ENCODE data around the gene MAP3K2. TPM values are rescaled to one million over a fixed set of nuclear protein-coding genes. Genes with fewer than 3 reads are reported as not detected.
A peak's percentile ranks its signal among the peaks of the same experiment; 100 is the strongest.

The MAP3K2 gene
- total and polyA plus RNA-seq, 4 experiments from 2014 or later: 42.5 to 87.2 (median 74.5) TPM

DNA sequence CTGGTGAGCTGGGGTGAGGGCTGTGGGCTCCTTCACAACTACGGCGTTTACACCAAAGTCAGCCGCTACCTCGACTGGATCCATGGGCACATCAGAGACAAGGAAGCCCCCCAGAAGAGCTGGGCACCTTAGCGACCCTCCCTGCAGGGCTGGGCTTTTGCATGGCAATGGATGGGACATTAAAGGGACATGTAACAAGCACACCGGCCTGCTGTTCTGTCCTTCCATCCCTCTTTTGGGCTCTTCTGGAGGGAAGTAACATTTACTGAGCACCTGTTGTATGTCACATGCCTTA lies 41.0 kb upstream of the MAP3K2 start:
- CTCF ChIA-PET (ENCODE audit: partially characterized antibody): no interaction called here
- Mint-ChIP-seq H3K27ac (no peak overlapping the region), H3K4me3 (no peak overlapping the region), H3K4me1 (peaks cover 2 to 7% (median 3%) of the 10 kb centered on the region in 4 donors), H3K27me3 (peaks cover 7 to 15% of the 10 kb centered on the region in 2 donors), H3K9me3 (no peaks in the 10 kb centered on the region), H3K36me3 (no peaks in the 10 kb centered on the region)
- Histone ChIP-seq H3K4me3 (ENCODE audit: low read length in 2 of 2) (no peak overlapping the region), H3K4me1 (ENCODE audit: insufficient read depth, low read length) (peaks cover under 1% of the 10 kb centered on the region), H3K27ac (ENCODE audit: low read depth, low read length) (no peak overlapping the region), H3K27me3 (ENCODE audit: insufficient read depth, low read length) (no peaks in the 10 kb centered on the region), H3K9me3 (ENCODE audit: control insufficient read depth in 1 of 2, low read length in 2 of 2) (no peaks in the 10 kb centered on the region), H3K36me3 (ENCODE audit: insufficient read depth, low read length) (no peaks in the 10 kb centered on the region)
- intact Hi-C loops (cut with micrococcal nuclease): no loop called here
- POLR2A ChIA-PET (ENCODE audit: partially characterized antibody): no interaction called here
- no peak for DNase-seq

DNA sequence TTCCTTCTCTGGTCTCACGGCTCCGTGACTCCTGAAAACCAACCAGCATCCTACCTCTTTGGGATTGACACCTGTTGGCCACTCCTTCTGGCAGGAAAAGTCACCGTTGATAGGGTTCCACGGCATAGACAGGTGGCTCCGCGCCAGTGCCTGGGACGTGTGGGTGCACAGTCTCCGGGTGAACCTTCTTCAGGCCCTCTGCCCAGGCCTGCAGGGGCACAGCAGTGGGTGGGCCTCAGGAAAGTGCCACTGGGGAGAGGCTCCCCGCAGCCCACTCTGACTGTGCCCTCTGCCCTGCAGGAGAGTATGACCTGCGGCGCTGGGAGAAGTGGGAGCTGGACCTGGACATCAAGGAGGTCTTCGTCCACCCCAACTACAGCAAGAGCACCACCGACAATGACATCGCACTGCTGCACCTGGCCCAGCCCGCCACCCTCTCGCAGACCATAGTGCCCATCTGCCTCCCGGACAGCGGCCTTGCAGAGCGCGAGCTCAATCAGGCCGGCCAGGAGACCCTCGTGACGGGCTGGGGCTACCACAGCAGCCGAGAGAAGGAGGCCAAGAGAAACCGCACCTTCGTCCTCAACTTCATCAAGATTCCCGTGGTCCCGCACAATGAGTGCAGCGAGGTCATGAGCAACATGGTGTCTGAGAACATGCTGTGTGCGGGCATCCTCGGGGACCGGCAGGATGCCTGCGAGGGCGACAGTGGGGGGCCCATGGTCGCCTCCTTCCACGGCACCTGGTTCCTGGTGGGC lies 40.5 kb upstream of the MAP3K2 start:
- H3K9me3 ChIP-seq (ENCODE audit: control insufficient read depth in 1 of 2, low read length in 2 of 2): no peaks in the 10 kb centered on the region
- POLR2A ChIA-PET (ENCODE audit: partially characterized antibody): no interaction called here
- peaks cover 3 to 11% (median 7%) of the 10 kb centered on the region in 4 donors for H3K4me1 Mint-ChIP-seq
- no peaks in the 10 kb centered on the region for H3K27me3 ChIP-seq (ENCODE audit: insufficient read depth, low read length)
- no peak overlapping the region for H3K27ac ChIP-seq (ENCODE audit: low read depth, low read length)
- peaks cover 9 to 18% of the 10 kb centered on the region in 2 donors for H3K27me3 Mint-ChIP-seq
- H3K27ac Mint-ChIP-seq: no peak overlapping the region
- peaks cover 6% of the 10 kb centered on the region for H3K4me1 ChIP-seq (ENCODE audit: insufficient read depth, low read length)
- H3K9me3 Mint-ChIP-seq: no peaks in the 10 kb centered on the region
- CTCF ChIA-PET (ENCODE audit: partially characterized antibody): interaction anchor here (0.9 kb wide), 1 partner anchor 8 kb away, joined by 3 read pairs; no protein-coding TSS in a partner anchor
- H3K36me3 Mint-ChIP-seq: no peaks in the 10 kb centered on the region
- no peaks in the 10 kb centered on the region for H3K36me3 ChIP-seq (ENCODE audit: insufficient read depth, low read length)
- intact Hi-C loops (cut with micrococcal nuclease): no loop called here
- H3K4me3 ChIP-seq (ENCODE audit: low read length in 2 of 2): no peak overlapping the region
- no peak overlapping the region for H3K4me3 Mint-ChIP-seq
- DNase-seq: no peak

DNA sequence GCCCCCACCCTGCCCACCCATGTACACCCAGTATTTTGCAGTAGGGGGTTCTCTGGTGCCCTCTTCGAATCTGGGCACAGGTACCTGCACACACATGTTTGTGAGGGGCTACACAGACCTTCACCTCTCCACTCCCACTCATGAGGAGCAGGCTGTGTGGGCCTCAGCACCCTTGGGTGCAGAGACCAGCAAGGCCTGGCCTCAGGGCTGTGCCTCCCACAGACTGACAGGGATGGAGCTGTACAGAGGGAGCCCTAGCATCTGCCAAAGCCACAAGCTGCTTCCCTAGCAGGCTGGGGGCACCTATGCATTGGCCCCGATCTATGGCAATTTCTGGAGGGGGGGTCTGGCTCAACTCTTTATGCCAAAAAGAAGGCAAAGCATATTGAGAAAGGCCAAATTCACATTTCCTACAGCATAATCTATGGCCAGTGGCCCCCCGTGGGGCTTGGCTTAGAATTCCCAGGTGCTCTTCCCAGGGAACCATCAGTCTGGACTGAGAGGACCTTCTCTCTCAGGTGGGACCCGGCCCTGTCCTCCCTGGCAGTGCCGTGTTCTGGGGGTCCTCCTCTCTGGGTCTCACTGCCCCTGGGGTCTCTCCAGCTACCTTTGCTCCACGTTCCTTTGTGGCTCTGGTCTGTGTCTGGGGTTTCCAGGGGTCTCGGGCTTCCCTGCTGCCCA lies 39.7 kb upstream of the MAP3K2 start:
- no peaks in the 10 kb centered on the region for H3K9me3 Mint-ChIP-seq
- Histone ChIP-seq H3K27ac (ENCODE audit: low read depth, low read length) (no peak overlapping the region), H3K9me3 (ENCODE audit: control insufficient read depth in 1 of 2, low read length in 2 of 2) (no peaks in the 10 kb centered on the region), H3K4me3 (ENCODE audit: low read length in 2 of 2) (no peak overlapping the region), H3K27me3 (ENCODE audit: insufficient read depth, low read length) (no peaks in the 10 kb centered on the region), H3K4me1 (ENCODE audit: insufficient read depth, low read length) (peaks cover 8% of the 10 kb centered on the region), H3K36me3 (ENCODE audit: insufficient read depth, low read length) (no peaks in the 10 kb centered on the region)
- intact Hi-C loops (cut with micrococcal nuclease): no loop called here
- CTCF ChIA-PET (ENCODE audit: partially characterized antibody): interaction anchor here (0.9 kb wide), 1 partner anchor 8 kb away, joined by 3 read pairs; no protein-coding TSS in a partner anchor
- H3K4me1 Mint-ChIP-seq: peaks cover 4 to 15% (median 8%) of the 10 kb centered on the region in 4 donors
- H3K4me3 Mint-ChIP-seq: no peak overlapping the region
- POLR2A ChIA-PET (ENCODE audit: partially characterized antibody): no interaction called here
- no peak for DNase-seq
- H3K36me3 Mint-ChIP-seq: no peaks in the 10 kb centered on the region
- no peak overlapping the region for H3K27ac Mint-ChIP-seq
- peaks cover 11 to 21% of the 10 kb centered on the region in 2 donors for H3K27me3 Mint-ChIP-seq

DNA sequence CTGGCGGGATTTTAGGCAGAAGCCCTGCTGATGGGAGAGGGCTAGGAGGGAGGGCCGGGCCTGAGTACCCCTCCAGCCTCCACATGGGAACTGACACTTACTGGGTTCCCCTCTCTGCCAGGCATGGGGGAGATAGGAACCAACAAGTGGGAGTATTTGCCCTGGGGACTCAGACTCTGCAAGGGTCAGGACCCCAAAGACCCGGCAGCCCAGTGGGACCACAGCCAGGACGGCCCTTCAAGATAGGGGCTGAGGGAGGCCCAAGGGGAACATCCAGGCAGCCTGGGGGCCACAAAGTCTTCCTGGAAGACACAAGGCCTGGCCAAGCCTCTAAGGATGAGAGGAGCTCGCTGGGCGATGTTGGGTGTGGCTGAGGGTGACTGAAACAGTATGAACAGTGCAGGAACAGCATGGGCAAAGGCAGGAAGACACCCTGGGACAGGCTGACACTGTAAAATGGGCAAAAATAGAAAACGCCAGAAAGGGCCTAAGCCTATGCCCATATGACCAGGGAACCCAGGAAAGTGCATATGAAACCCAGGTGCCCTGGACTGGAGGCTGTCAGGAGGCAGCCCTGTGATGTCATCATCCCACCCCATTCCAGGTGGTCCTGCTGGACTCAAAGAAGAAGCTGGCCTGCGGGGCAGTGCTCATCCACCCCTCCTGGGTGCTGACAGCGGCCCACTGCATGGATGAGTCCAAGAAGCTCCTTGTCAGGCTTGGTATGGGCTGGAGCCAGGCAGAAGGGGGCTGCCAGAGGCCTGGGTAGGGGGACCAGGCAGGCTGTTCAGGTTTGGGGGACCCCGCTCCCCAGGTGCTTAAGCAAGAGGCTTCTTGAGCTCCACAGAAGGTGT lies 39.0 kb upstream of the MAP3K2 start:
- no peak overlapping the region for H3K27ac ChIP-seq (ENCODE audit: low read depth, low read length)
- CTCF ChIA-PET (ENCODE audit: partially characterized antibody): interaction anchor here (0.5 to 0.9 kb wide), 2 partner anchors 9 to 43 kb away, joined by 3 to 4 read pairs; no protein-coding TSS in a partner anchor

DNA sequence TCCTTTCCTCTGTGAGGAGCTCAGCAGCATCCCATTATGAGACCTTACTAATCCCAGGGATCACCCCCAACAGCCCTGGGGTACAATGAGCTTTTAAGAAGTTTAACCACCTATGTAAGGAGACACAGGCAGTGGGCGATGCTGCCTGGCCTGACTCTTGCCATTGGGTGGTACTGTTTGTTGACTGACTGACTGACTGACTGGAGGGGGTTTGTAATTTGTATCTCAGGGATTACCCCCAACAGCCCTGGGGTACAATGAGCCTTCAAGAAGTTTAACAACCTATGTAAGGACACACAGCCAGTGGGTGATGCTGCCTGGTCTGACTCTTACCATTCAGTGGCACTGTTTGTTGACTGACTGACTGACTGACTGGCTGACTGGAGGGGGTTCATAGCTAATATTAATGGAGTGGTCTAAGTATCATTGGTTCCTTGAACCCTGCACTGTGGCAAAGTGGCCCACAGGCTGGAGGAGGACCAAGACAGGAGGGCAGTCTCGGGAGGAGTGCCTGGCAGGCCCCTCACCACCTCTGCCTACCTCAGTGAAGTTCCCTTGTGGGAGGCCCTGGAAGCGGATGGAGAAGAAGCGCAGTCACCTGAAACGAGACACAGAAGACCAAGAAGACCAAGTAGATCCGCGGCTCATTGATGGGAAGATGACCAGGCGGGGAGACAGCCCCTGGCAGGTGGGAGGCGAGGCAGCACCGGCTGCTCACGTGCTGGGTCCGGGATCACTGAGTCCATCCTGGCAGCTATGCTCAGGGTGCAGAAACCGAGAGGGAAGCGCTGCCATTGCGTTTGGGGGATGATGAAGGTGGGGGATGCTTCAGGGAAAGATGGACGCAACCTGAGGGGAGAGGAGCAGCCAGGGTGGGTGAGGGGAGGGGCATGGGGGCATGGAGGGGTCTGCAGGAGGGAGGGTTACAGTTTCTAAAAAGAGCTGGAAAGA lies 38.0 kb upstream of the MAP3K2 start:
- Histone ChIP-seq H3K4me3 (ENCODE audit: low read length in 2 of 2) (no peak overlapping the region), H3K27me3 (ENCODE audit: insufficient read depth, low read length) (no peaks in the 10 kb centered on the region), H3K9me3 (ENCODE audit: control insufficient read depth in 1 of 2, low read length in 2 of 2) (no peaks in the 10 kb centered on the region), H3K36me3 (ENCODE audit: insufficient read depth, low read length) (no peaks in the 10 kb centered on the region), H3K4me1 (ENCODE audit: insufficient read depth, low read length) (peaks cover 8% of the 10 kb centered on the region), H3K27ac (ENCODE audit: low read depth, low read length) (no peak overlapping the region)
- peak overlapping the region in 2 of 8 donors; percentile 25 to 27 for H3K4me3 Mint-ChIP-seq
- intact Hi-C loops (cut with micrococcal nuclease): no loop called here
- H3K27ac Mint-ChIP-seq: no peak overlapping the region
- ChIA-PET CTCF (ENCODE audit: partially characterized antibody) (interaction anchor here (0.5 to 1.5 kb wide), 2 partner anchors 10 to 42 kb away, joined by 4 to 5 read pairs; no protein-coding TSS in a partner anchor), POLR2A (ENCODE audit: partially characterized antibody) (interaction anchor here (0.6 to 2.1 kb wide), 2 partner anchors 11 to 132 kb away, joined by 3 to 6 read pairs; partner anchors contain the start of gene ERCC3)
- H3K4me1 Mint-ChIP-seq: peaks cover 4 to 15% (median 8%) of the 10 kb centered on the region in 4 donors
- H3K9me3 Mint-ChIP-seq: no peaks in the 10 kb centered on the region
- DNase-seq: no peak
- no peaks in the 10 kb centered on the region for H3K36me3 Mint-ChIP-seq
- peaks cover 12 to 27% of the 10 kb centered on the region in 2 donors for H3K27me3 Mint-ChIP-seq

More for the DNA sequence above, 39.0 kb upstream of the MAP3K2 start:
- Histone ChIP-seq H3K27me3 (ENCODE audit: insufficient read depth, low read length) (no peaks in the 10 kb centered on the region), H3K4me1 (ENCODE audit: insufficient read depth, low read length) (peaks cover 8% of the 10 kb centered on the region), H3K36me3 (ENCODE audit: insufficient read depth, low read length) (no peaks in the 10 kb centered on the region), H3K9me3 (ENCODE audit: control insufficient read depth in 1 of 2, low read length in 2 of 2) (no peaks in the 10 kb centered on the region), H3K4me3 (ENCODE audit: low read length in 2 of 2) (no peak overlapping the region)
- Mint-ChIP-seq H3K36me3 (no peaks in the 10 kb centered on the region), H3K27me3 (peaks cover 12 to 26% of the 10 kb centered on the region in 2 donors), H3K9me3 (no peaks in the 10 kb centered on the region), H3K4me3 (no peak overlapping the region), H3K27ac (peak overlapping the region in 1 of 7 donors; percentile 66), H3K4me1 (peaks cover 4 to 15% (median 8%) of the 10 kb centered on the region in 4 donors)
- DNase-seq: no peak
- intact Hi-C loops (cut with micrococcal nuclease): no loop called here
- POLR2A ChIA-PET (ENCODE audit: partially characterized antibody): no interaction called here

DNA sequence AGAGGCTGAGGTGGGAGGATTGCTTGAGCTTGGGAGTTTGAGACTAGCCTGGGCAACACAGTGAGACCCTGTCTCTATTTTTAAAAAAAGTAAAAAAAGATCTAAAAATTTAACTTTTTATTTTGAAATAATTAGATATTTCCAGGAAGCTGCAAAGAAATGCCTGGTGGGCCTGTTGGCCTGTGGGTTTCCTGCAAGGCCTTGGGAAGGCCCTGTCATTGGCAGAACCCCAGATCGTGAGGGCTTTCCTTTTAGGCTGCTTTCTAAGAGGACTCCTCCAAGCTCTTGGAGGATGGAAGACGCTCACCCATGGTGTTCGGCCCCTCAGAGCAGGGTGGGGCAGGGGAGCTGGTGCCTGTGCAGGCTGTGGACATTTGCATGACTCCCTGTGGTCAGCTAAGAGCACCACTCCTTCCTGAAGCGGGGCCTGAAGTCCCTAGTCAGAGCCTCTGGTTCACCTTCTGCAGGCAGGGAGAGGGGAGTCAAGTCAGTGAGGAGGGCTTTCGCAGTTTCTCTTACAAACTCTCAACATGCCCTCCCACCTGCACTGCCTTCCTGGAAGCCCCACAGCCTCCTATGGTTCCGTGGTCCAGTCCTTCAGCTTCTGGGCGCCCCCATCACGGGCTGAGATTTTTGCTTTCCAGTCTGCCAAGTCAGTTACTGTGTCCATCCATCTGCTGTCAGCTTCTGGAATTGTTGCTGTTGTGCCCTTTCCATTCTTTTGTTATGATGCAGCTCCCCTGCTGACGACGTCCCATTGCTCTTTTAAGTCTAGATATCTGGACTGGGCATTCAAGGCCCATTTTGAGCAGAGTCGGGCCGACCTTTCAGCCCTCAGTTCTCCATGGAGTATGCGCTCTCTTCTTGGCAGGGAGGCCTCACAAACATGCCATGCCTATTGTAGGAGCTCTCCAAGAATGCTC lies 37.1 kb upstream of the MAP3K2 start:
- CTCF ChIA-PET (ENCODE audit: partially characterized antibody): interaction anchor here (1.5 kb wide), 1 partner anchor 9 kb away, joined by 5 read pairs; no protein-coding TSS in a partner anchor
- H3K27ac Mint-ChIP-seq: peak overlapping the region in 1 of 7 donors; percentile 49
- intact Hi-C loops (cut with micrococcal nuclease): no loop called here

More for the DNA sequence above, 37.1 kb upstream of the MAP3K2 start:
- H3K27me3 Mint-ChIP-seq: peaks cover 14 to 30% of the 10 kb centered on the region in 2 donors
- no peak for DNase-seq
- Histone ChIP-seq H3K4me3 (ENCODE audit: low read length in 2 of 2) (no peak overlapping the region), H3K27me3 (ENCODE audit: insufficient read depth, low read length) (no peaks in the 10 kb centered on the region), H3K36me3 (ENCODE audit: insufficient read depth, low read length) (no peaks in the 10 kb centered on the region), H3K9me3 (ENCODE audit: control insufficient read depth in 1 of 2, low read length in 2 of 2) (no peaks in the 10 kb centered on the region), H3K27ac (ENCODE audit: low read depth, low read length) (no peak overlapping the region), H3K4me1 (ENCODE audit: insufficient read depth, low read length) (peaks cover 8% of the 10 kb centered on the region)
- no peaks in the 10 kb centered on the region for H3K9me3 Mint-ChIP-seq
- H3K36me3 Mint-ChIP-seq: no peaks in the 10 kb centered on the region
- H3K4me3 Mint-ChIP-seq: peak overlapping the region in 2 of 8 donors; percentile 25 to 27
- H3K4me1 Mint-ChIP-seq: peaks cover 4 to 15% (median 8%) of the 10 kb centered on the region in 4 donors
- POLR2A ChIA-PET (ENCODE audit: partially characterized antibody): interaction anchor here (0.6 to 2.1 kb wide), 3 partner anchors 10 to 131 kb away, joined by 3 to 6 read pairs (median 6); partner anchors contain the start of gene ERCC3

Data from CD4-positive, alpha-beta memory T cell (primary cell).